ENCODE data around the gene GALNT10.

DNA sequence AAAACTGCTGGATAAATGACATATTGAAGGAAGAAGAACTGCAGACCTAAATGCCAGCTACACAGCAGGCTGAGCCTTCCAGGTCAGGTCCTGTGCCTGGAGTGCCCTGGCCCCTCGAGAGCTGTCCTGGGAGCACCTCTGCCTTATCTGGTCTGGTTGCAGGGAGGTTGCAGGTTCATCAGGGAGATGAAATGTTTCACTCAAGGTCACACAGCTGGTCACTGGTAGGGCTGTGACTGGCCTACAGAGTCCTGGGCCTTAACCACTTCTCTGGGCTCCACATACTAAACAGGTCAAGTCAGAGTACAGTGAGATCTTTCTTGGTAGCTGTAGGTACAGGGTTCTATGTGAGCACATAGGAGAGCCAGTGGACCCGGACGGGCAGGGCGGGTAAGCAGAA, 16.7 kb downstream of the GALNT10 start:
- TF ChIP-seq, protein P1, sequence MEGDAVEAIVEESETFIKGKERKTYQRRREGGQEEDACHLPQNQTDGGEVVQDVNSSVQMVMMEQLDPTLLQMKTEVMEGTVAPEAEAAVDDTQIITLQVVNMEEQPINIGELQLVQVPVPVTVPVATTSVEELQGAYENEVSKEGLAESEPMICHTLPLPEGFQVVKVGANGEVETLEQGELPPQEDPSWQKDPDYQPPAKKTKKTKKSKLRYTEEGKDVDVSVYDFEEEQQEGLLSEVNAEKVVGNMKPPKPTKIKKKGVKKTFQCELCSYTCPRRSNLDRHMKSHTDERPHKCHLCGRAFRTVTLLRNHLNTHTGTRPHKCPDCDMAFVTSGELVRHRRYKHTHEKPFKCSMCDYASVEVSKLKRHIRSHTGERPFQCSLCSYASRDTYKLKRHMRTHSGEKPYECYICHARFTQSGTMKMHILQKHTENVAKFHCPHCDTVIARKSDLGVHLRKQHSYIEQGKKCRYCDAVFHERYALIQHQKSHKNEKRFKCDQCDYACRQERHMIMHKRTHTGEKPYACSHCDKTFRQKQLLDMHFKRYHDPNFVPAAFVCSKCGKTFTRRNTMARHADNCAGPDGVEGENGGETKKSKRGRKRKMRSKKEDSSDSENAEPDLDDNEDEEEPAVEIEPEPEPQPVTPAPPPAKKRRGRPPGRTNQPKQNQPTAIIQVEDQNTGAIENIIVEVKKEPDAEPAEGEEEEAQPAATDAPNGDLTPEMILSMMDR (IDR thresholded peaks at IDR 0.05; ENCODE audit: low read depth, low read length, poor library complexity, severe bottlenecking), result no peak
- no peak for TF ChIP-seq EZH2phosphoT487 (IDR thresholded peaks at IDR 0.05; ENCODE audit: borderline replicate concordance, low read length)
